ENCODE measurements around the gene FAM117A. TPM values are rescaled to one million over a fixed set of nuclear protein-coding genes. Genes with fewer than 3 reads are reported as not detected.

FAM117A gene
- total RNA-seq, 6 experiments from 2014 or later = 4.4 to 7.3 (median 5.9) TPM

DNA sequence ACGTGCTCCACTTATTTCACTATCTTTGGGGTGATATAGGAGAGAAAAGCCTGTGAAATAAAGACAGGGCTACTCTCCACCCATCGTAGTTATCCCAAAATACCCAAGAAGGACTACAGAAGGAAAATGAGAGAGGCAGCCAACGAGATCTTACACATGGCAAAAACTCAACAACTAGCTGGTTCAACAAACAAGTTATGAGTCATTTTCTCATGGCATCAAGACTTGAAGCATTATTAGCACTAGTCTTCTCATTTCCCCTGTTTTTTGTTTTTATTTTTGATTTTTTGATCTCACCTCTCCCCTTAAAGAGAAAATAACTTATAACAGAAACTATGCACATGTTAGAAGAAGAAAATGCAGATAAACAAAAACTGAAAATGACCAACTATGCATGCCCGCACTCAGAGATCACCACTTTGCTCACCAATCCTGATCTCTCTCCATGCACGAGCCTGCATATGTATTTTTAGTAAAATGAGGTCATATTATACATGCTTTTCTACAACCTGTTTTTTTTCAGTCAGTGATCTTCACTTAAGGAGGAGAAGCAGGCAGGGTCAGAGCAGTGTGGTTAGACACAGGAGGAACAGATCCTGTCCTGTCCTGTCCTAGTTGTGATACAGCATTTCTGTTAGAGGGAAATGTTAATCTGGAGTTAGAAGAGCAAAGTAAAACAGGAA lies 22.8 kb downstream of the FAM117A start:
- DNase-seq (no peak), ATAC-seq (no peak)
- Histone ChIP-seq H3K4me1 (peaks cover 0 to 34% (median 13%) of the 10 kb centered on the region in 4 donors), H3K27ac (peak overlapping the region; percentile 1 to 28 (median 12)), H3K27me3 (no peaks in the 10 kb centered on the region), H3K9me3 (no peaks in the 10 kb centered on the region), H3K36me3 (no peaks in the 10 kb centered on the region), H3K4me3 (no peak overlapping the region)
- WGBS (ENCODE audit: insufficient coverage, low coverage, low lambda C conversion rate, missing lambda C conversion rate) = 57% methylated on average over 5 of the region's 5 CpGs
- intact Hi-C loops (cut with DNase I) = no loop called here
- TF ChIP-seq, protein P1, sequence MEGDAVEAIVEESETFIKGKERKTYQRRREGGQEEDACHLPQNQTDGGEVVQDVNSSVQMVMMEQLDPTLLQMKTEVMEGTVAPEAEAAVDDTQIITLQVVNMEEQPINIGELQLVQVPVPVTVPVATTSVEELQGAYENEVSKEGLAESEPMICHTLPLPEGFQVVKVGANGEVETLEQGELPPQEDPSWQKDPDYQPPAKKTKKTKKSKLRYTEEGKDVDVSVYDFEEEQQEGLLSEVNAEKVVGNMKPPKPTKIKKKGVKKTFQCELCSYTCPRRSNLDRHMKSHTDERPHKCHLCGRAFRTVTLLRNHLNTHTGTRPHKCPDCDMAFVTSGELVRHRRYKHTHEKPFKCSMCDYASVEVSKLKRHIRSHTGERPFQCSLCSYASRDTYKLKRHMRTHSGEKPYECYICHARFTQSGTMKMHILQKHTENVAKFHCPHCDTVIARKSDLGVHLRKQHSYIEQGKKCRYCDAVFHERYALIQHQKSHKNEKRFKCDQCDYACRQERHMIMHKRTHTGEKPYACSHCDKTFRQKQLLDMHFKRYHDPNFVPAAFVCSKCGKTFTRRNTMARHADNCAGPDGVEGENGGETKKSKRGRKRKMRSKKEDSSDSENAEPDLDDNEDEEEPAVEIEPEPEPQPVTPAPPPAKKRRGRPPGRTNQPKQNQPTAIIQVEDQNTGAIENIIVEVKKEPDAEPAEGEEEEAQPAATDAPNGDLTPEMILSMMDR (IDR thresholded peaks at IDR 0.05) = no peak
- no peak for TF ChIP-seq POLR2A (IDR thresholded peaks at IDR 0.05)

- no peaks in the 10 kb centered on the region for H3K9me3 ChIP-seq
- WGBS (ENCODE audit: insufficient coverage, low coverage, low lambda C conversion rate, missing lambda C conversion rate) = 25% methylated on average over 6 of the region's 7 CpGs
- no peaks in the 10 kb centered on the region for H3K36me3 ChIP-seq
- H3K4me1 ChIP-seq = peaks cover 0 to 25% (median 7%) of the 10 kb centered on the region in 4 donors
- intact Hi-C loops (cut with DNase I) = no loop called here
- H3K27me3 ChIP-seq = no peaks in the 10 kb centered on the region
- H3K4me3 ChIP-seq = no peak overlapping the region
- DNase-seq = peak; percentile 81 to 91 (median 86)
- TF ChIP-seq POLR2A (IDR thresholded peaks at IDR 0.05) = no peak
- H3K27ac ChIP-seq = peak overlapping the region; percentile 4 to 29 (median 12)
- ATAC-seq = peak; percentile 79 to 83 (median 82)
Measured at GRCh38 chr17:49739641-49740271, 24.2 kb downstream of the FAM117A start.

- ATAC-seq = peak in 3 of 4 donors; percentile 11 to 47 (median 26)
- DNase-seq = peak in 2 of 3 donors; percentile 39 to 60
- Histone ChIP-seq H3K27ac (peak overlapping the region in 2 of 3 donors; percentile 4 to 29), H3K9me3 (no peaks in the 10 kb centered on the region), H3K4me1 (peaks cover 0 to 18% (median 6%) of the 10 kb centered on the region in 4 donors), H3K4me3 (no peak overlapping the region), H3K36me3 (no peaks in the 10 kb centered on the region), H3K27me3 (no peaks in the 10 kb centered on the region)
- TF ChIP-seq POLR2A (IDR thresholded peaks at IDR 0.05) = no peak
- TF ChIP-seq, protein P1 (IDR thresholded peaks at IDR 0.05) = no peak
- 62% methylated on average over 4 of the region's 5 CpGs for WGBS (ENCODE audit: insufficient coverage, low coverage, low lambda C conversion rate, missing lambda C conversion rate)
- intact Hi-C loops (cut with DNase I) = no loop called here
Measured at GRCh38 chr17:49738456-49739163, 25.3 kb downstream of the FAM117A start.

GRCh38 chr17:49734515-49735490 lies 29.1 kb downstream of the FAM117A start:
- intact Hi-C loops (cut with DNase I) = no loop called here
- WGBS (ENCODE audit: insufficient coverage, low coverage, low lambda C conversion rate, missing lambda C conversion rate) = 84% methylated on average over 12 of the region's 13 CpGs
- Histone ChIP-seq H3K4me3 (no peak overlapping the region), H3K36me3 (no peaks in the 10 kb centered on the region), H3K27ac (no peak overlapping the region), H3K9me3 (no peaks in the 10 kb centered on the region), H3K4me1 (peaks cover 0 to 15% (median 5%) of the 10 kb centered on the region in 4 donors), H3K27me3 (no peaks in the 10 kb centered on the region)
- no peak for ATAC-seq
- no peak for DNase-seq
- no peak for TF ChIP-seq POLR2A (IDR thresholded peaks at IDR 0.05)

GRCh38 chr17:49731435-49731831 lies 32.5 kb downstream of the FAM117A start:
- Histone ChIP-seq H3K9me3 (no peaks in the 10 kb centered on the region), H3K27ac (no peak overlapping the region), H3K4me3 (no peak overlapping the region), H3K4me1 (peaks cover 0 to 14% (median 6%) of the 10 kb centered on the region in 4 donors), H3K27me3 (no peaks in the 10 kb centered on the region), H3K36me3 (no peaks in the 10 kb centered on the region)
- DNase-seq (no peak), ATAC-seq (no peak)
- WGBS (ENCODE audit: insufficient coverage, low coverage, low lambda C conversion rate, missing lambda C conversion rate) = 83% methylated on average over 4 of the region's 4 CpGs
- TF ChIP-seq, protein P1 (IDR thresholded peaks at IDR 0.05) = no peak
- TF ChIP-seq POLR2A (IDR thresholded peaks at IDR 0.05) = no peak
- intact Hi-C loops (cut with DNase I) = no loop called here

Measured in right lobe of liver (tissue), 6 donors.